ENCODE measurements around the gene KCNH1. TPM values are rescaled to one million over a fixed set of nuclear protein-coding genes. Genes with fewer than 3 reads are reported as not detected.

The KCNH1 gene
- total RNA-seq, 1 experiment from 2014 or later = 0.17 TPM

GRCh38 chr1:210841926-210842625 is 291.9 kb downstream of the KCNH1 start (continued):
- TF ChIP-seq ZSCAN18 (CRISPR knock-in tag; IDR thresholded peaks at IDR 0.05) (no peak), AFF4 (CRISPR knock-in tag; IDR thresholded peaks at IDR 0.05; ENCODE audit: borderline replicate concordance) (no peak), ESRRA (CRISPR knock-in tag; IDR thresholded peaks at IDR 0.05; ENCODE audit: borderline replicate concordance) (no peak)

GRCh38 chr1:210830034-210831028 is 303.6 kb downstream of the KCNH1 start:
- POLR2A ChIA-PET = no interaction called here
- Mint-ChIP-seq H3K27me3 (ENCODE audit: low read depth) (no peaks in the 10 kb centered on the region), H3K36me3 (no peaks in the 10 kb centered on the region), H3K4me3 (no peak overlapping the region), H3K9me3 (no peaks in the 10 kb centered on the region), H3K4me1 (no peaks in the 10 kb centered on the region), H3K27ac (no peak overlapping the region)
- TF ChIP-seq TEAD1 (CRISPR knock-in tag; IDR thresholded peaks at IDR 0.05) = no peak
- TF ChIP-seq FOXK1 (CRISPR knock-in tag; IDR thresholded peaks at IDR 0.05) = no peak
- TF ChIP-seq EMX1 (CRISPR knock-in tag; IDR thresholded peaks at IDR 0.05) = no peak
- no peak for TF ChIP-seq NR3C1 (CRISPR knock-in tag; conservative IDR thresholded peaks at IDR 0.05; ENCODE audit: low read depth)
- no peak for TF ChIP-seq ZBTB43 (CRISPR knock-in tag; IDR thresholded peaks at IDR 0.05)
- no peak for TF ChIP-seq GABPB1 (CRISPR knock-in tag; IDR thresholded peaks at IDR 0.05)
- TF ChIP-seq NFE2L1 (CRISPR knock-in tag; IDR thresholded peaks at IDR 0.05) = no peak
- no peak for TF ChIP-seq GRHL2 (CRISPR knock-in tag; IDR thresholded peaks at IDR 0.05; ENCODE audit: insufficient replicate concordance, severe bottlenecking)
- no peak for TF ChIP-seq ATF1 (CRISPR knock-in tag; IDR thresholded peaks at IDR 0.05)
- TF ChIP-seq IRF2 (CRISPR knock-in tag; IDR thresholded peaks at IDR 0.05; ENCODE audit: borderline replicate concordance, low read depth) = no peak
- no peak for TF ChIP-seq FOXP1 (CRISPR knock-in tag; IDR thresholded peaks at IDR 0.05; ENCODE audit: borderline replicate concordance)
- TF ChIP-seq ESRRA (CRISPR knock-in tag; IDR thresholded peaks at IDR 0.05; ENCODE audit: borderline replicate concordance) = no peak
- TF ChIP-seq ZNF138 (CRISPR knock-in tag; conservative IDR thresholded peaks at IDR 0.05) = no peak
- no peak for TF ChIP-seq JUN (CRISPR knock-in tag; IDR thresholded peaks at IDR 0.05)
- DNase-seq (ENCODE audit: low spot score) = no peak
- CTCF ChIA-PET = no interaction called here
- no peak for ATAC-seq
